ENCODE measurements around the gene GPR39.

GPR39 gene

DNA sequence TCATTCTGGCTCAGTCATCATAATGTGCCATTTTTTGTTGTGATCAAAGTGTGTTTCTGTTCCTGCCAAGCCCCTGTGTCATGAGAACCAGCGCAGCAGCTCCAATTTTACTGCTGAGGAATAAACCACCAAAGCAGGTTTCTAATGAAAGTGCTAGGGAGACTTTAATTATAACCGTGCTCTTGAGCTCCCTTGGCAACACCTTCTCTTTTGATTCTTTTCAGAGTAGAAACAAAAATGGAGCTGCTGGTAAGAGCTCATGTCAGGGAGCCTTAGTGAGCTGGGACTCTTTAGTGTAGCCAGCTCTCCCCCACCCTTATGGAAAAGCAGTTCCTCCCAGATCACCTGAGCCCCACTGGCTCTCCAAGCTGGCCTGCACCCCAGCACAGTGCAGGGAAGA, 179.1 kb downstream of the GPR39 start:
- in situ Hi-C loops (cut with MboI; ENCODE audit: low sequenced_read_pairs) = no loop called here

DNA sequence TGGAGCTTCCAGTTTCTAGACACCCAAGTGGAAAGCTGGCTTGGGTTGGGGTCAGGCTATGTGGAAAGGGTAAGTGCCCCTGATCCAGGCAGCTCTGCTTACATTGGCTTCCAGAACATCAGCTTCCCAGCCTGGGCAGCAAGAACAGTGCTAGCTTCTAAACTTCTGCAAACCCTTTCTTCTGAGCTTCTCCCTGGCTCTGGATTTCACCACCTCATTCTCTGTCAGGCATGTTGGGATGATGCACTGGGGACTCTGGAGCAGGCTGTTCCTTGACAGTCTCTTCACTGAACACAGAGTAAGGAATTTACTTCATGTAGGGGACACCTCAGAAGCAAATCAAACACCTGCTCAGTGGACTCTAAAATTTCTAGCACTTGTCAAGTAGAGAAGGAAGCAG, 180.6 kb downstream of the GPR39 start:
- in situ Hi-C loops (cut with MboI; ENCODE audit: low sequenced_read_pairs) = no loop called here

DNA sequence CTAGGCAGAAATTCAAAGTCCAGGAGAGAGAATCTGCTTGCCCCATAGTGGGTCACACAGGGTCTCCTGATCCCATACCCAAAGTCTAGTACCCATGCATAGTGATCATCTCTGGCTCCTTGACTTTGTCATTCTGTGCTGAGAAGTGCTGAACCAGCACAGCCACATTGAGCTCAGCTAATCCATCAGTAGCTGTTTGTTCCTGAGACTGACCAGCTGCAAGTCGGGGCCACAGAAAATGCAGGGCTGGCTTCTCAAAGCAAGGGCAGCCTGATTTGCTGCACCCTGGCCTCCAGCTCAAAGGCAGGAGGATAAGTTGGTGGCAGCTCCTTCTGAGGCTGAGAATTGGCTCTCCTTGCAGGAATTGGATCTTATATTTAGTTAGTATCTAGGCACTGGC, 181.2 kb downstream of the GPR39 start:
- in situ Hi-C loops (cut with MboI; ENCODE audit: low sequenced_read_pairs) = no loop called here

DNA sequence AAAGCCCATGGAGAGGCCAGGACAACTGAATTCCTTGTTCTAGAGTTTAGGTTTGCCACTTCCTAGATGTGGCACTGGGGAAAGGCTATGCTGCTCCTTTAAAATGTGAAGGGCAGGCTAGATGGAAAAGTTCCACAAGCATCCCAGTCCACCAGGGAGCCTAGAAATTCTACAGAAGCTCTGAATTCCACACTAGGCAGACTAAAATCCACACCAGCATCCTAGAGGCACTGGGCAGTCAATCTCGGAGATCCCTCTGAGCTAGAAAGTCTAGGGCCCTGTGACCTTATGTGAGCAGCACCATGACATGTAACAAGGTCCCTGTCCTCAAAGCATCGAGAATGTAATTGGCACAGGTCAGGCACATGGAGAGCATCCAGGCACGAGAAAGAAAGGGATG, 181.9 kb downstream of the GPR39 start:
- in situ Hi-C loops (cut with MboI; ENCODE audit: low sequenced_read_pairs) = no loop called here

GRCh38 chr2:132599556-132599955, 183.0 kb downstream of the GPR39 start:
- in situ Hi-C loops (cut with MboI; ENCODE audit: low sequenced_read_pairs) = no loop called here

DNA sequence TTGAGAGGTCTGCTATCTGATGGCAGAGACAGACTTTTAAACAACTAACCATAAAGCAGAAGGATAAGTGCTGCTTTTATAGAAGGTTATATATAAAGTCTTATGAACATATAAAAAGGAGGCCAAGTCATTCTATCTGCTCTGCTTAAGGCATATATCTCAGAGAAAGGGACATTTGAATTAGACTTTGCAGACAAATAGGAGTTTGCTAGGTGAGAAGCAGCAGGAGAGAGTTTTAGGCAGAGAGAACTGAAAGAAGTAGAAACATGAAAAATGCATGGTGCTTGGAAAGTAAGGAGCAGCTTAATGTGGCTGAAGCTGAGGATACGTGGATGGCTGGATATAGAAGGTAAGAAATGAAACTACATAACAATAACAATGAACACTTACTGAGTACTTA, 188.0 kb downstream of the GPR39 start:
- in situ Hi-C loops (cut with MboI; ENCODE audit: low sequenced_read_pairs) = no loop called here

GRCh38 chr2:132605236-132606180, 188.9 kb downstream of the GPR39 start:
- in situ Hi-C loops (cut with MboI; ENCODE audit: low sequenced_read_pairs) = no loop called here

DNA sequence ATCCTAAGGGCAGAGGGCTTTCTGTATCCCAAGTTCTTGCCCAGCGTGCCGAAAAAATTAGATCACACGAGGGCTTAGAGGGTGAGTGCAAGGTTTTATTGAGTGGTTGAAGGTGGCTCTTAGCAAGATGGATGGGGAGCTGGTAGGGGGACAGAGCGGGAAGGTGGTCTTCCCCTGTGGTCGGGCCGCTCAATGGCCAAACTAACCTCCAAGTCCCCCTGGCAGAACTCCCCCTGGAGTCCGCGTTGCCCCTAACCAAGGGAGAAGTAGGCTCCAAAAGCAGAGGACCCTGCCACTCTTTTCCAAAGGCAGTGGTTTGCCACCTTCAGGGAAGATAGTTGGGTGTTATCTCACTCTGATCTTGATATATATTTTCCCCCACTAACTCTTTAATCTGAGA, 190.0 kb downstream of the GPR39 start:
- in situ Hi-C loops (cut with MboI; ENCODE audit: low sequenced_read_pairs) = no loop called here

DNA sequence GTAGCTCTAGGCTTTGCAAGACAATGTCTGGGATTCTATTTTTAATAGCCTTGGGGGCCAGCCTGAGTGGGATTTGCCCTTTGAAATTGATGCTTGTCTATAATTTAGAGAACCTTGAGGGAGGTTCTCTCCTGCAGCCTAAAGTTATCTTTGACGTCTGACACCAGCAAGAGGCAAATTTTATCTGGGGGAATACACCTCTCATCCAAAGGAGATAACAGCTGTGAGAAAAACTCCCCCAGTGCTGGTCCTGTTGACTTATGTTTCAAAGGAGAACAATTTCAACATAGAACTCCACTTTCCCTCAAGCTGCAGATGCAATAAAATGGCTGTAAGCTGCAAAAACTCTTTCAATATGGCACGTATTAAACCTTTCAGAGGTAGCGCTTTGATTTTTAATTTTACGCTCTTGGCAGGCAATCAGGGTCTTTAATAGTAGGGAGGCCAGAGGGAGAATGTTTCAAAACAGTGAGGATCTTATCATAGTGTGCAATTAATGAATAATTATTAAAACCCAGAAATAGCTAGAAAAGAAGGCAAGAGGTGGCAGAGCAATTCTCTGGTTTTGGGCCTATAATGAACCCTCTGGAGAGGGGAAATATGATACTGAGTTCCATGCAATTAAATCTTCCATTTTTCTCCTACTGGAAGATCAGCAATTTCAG, 191.0 kb downstream of the GPR39 start:
- in situ Hi-C loops (cut with MboI; ENCODE audit: low sequenced_read_pairs) = no loop called here

DNA sequence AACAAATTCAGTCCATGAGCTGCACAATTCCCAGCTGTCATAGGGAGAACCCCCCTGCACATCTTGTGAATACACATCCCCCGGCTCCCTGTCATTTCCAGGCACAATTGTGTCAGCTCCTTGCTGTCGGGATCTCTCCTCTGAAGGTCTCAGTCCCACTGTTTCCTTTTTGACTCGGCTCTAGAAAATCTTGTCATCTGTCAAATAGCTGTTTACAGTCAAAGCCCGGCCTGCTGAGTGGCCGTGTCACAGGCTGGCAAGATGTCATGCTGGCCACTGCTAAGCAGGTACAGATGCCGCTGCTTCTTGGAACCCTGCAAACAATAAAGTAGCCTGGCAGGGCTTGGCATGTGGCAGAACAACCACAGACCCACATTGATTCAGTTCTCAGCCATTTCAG, 191.7 kb downstream of the GPR39 start:
- in situ Hi-C loops (cut with MboI; ENCODE audit: low sequenced_read_pairs) = no loop called here

DNA sequence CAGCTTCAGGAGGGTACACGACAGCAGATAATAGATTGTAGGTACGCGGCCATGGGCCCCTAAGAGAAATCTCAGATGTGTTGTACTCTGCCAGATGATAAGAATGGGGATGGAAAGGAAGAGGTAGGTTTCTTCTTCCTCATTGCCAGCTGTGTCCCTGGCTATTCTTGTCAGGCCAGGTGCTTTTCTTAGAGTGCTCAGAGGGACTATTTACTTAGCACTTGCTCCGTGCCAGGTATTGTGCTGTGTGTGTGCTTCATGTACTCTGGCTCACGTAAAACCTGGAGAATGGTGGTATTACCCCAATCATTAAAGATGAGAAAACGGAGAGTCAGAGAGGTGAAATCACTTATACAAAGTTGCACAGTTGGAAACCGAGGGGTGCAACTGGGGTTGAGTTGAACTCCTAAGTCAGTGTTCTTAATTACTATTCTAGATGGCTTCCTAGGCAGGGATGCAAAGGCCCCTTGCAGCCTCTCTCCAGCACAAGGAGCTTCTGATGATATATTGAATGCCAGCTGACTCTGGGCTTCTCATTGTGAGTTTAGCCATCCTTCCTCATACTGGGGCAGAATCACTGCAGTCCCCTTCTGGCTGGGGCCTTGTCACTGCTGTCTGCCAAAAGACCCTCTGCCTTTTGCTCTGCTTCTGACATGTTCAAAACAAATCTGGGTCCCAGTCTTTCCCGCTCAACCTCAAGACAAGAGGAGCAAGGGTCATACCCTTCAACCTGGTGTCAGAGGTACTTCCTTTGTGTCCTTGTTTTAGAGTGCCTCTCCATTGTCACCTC, 192.7 kb downstream of the GPR39 start:
- in situ Hi-C loops (cut with MboI; ENCODE audit: low sequenced_read_pairs) = no loop called here

GRCh38 chr2:132611719-132612118, 195.1 kb downstream of the GPR39 start:
- in situ Hi-C loops (cut with MboI; ENCODE audit: low sequenced_read_pairs) = no loop called here

DNA sequence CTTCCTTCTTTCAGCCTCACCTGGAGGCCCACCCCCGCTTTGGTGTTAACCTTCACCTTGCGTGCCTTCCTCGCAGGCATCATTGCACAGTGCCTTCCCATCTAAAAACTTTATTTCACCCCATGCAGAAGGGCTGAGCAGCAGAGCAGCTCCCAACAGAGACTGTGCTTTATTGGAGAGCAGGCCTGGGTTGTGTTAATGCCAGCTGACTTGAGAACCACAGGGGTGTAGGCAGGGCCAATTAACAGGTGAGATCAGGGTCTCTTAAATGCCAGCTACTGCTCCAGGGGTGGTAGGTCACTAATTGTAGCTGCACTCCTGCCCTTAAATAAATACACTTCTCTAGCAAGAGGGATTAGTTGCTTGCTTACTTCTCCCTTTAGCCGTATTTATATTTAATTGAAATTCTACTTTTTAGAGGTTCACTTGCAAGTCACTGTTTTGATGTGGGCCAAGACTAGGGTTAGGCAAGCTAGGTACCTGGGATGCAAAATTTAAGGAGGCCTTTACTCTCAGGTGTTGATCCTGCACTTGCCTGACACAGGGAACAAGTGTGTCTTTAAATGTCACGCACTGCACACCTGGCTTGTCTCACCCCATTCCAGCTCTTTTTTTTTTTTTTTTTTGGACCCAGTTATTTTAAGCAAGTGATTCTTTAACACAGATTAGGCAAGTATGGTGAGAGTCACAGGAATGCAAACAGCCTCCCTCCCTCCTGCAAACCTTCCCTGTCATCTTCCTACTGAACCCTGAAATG, 198.9 kb downstream of the GPR39 start:
- in situ Hi-C loops (cut with MboI; ENCODE audit: low sequenced_read_pairs) = no loop called here

GRCh38 chr2:132617989-132618388, 201.4 kb downstream of the GPR39 start:
- in situ Hi-C loops (cut with MboI; ENCODE audit: low sequenced_read_pairs) = no loop called here

GRCh38 chr2:132618734-132619133, 202.1 kb downstream of the GPR39 start:
- in situ Hi-C loops (cut with MboI; ENCODE audit: low sequenced_read_pairs) = no loop called here

DNA sequence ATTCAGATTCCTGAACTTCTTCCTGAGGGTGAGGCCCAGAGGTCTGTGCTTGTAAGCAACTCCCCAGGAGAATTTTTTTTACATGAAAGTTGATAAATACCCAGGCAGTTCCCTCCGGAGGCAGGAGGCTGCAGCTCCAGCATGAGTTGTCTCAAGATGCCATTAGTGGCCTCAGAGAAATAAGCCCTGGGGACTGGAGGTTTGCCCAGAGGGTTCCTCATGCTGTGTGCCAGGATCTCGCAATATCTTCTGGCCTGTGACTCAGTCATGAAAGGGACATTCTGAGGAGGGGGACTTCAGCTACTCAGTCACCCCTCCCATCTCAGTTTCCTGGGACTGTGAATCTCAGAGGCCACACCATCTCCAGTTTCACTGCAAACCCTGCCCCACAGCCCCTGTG, 203.5 kb downstream of the GPR39 start:
- in situ Hi-C loops (cut with MboI; ENCODE audit: low sequenced_read_pairs) = no loop called here

GRCh38 chr2:132621131-132621875, 204.7 kb downstream of the GPR39 start:
- in situ Hi-C loops (cut with MboI; ENCODE audit: low sequenced_read_pairs) = no loop called here

GRCh38 chr2:132623096-132623839, 206.7 kb downstream of the GPR39 start:
- in situ Hi-C loops (cut with MboI; ENCODE audit: low sequenced_read_pairs) = no loop called here

GRCh38 chr2:132627536-132627935, 210.9 kb downstream of the GPR39 start:
- in situ Hi-C loops (cut with MboI; ENCODE audit: low sequenced_read_pairs) = no loop called here

Data from HL-60/S4 treated with retinoic acid at 250 ng/mL for 4 days and 3 days (cell line).